ENCODE data around the gene ASTN2.

ASTN2 gene

DNA sequence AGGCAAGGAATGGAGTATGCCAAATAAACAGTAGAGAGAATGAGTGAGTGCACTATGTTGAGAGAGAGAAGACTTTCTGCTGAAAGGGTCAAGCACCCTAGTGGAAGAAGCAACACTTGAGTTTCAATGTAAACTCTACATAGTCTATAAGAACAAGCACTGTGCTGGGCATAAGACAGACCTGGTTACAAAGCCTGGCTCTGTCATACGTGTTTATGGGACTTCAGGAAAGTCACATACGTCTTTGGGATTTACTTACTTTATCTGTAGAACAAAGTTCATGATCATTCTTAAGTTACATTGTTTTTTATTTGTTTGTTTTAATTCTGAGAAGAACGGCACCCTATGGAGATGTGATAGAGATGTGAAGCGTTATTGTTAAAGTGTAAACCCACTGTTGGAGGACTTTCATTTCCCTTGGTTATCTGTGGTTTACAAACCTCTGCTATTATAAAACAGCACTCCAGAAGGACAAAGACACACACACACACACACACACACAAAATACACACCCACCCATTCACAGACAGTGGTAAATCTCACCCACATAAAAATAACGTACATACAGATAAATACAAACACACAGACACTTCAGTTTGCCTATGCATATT, 798.4 kb downstream of the ASTN2 start:
- no peak for DNase-seq (ENCODE audit: low read depth)

DNA sequence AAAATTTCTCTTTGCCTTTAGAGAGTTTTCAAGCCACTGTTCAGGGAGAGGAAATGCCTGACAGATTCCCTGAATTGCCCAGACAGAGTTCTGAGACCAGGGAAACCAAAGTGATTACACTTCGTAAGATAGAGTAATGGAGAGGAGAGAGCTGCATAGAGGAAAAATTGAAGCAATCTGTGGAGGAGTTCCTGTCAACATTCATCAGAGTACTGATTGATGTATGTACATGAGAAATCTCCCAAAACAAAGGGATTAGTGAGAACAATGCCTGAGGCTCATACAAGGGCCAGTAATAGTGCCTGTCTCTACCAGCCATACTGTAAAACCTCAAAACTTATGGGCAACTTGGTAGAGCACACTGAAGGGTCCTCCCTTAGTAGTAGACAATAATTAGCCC, 806.8 kb downstream of the ASTN2 start:
- DNase-seq (ENCODE audit: low read depth) = no peak

DNA sequence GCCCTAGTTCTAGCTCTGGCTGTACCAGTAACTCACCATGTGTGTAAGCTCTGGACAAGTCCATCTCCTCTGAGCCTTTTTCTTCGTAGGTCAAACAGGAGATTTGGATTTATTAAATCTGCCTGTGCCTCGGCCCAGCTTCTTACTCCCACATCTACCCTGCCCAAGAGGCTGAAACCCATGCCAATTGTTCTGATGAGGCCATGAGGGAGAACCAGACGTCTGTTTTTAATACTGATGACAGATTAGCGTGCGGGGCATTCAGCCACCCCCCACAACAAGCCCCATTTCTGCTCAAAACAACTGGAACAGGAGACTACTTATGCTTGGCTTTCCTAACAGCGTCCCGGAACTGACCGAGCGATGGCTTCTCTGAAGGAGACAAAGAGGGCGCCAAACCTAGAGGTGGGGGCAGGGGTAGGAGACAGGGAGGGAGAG, 808.9 kb downstream of the ASTN2 start:
- DNase-seq (ENCODE audit: low read depth) = no peak

DNA sequence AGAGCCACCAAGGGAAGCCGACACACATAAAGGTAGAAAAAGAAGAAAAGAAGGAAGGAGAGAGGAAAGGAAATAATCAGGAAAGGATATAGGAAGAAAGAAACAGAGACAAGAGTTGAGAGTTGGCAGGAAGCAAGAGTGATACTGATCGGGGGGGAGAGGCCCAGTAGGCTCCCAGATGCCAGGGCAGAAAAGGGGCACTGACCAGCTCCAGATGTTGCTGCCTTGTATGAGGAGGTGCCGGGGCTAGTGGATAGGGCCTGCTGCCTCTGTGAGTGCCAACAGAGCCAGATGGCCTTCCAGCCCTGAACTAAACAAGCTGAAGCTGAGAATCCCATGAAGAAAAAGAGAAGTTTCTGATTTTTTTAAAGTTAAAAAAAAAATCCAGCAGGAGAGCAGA, 809.8 kb downstream of the ASTN2 start:
- DNase-seq (ENCODE audit: low read depth) = no peak

DNA sequence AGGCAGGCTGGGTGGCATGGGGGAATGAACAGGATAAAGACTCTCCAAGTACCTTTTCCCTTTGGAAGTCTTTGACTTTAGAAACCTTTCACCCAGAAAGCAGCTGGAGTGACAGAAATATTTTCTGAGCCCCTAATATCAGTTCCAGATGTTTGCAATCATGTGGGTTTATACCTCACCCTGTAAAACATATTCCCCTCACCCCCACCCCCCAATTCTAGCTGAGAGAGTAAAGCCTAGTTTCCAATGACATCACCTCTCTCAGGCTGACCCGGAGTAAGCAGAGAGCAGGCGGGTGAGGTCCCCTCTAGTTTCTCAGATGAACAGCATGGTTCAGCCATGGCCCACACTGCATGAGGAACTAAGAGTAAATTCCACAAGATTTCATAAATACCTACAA, 810.6 kb downstream of the ASTN2 start:
- no peak for DNase-seq (ENCODE audit: low read depth)

DNA sequence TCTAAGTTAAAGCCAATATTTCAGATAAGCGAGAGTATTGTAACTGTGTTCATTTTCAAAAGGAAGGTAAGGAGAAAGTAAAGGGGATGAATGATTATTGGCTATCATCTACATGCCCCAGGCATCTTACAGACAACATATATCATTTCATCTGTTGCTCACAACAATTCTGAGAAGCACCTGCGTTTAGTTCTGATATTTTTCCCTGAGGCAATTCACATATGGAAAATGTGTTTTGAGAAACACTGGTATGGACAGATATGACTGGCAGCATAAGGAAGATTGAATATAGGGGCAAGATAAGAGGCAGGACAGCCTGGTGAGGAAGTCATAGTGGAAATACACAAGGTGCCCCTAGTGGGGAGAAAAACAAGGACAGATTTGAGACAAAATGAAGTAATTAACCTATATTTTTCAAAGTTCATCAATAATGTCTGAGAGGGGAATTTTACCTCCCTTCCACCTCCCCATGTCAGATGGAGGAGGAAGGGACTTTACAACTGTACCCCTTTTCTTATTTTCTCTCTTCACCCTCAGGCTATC, 815.4 kb downstream of the ASTN2 start:
- DNase-seq (ENCODE audit: low read depth) = no peak

DNA sequence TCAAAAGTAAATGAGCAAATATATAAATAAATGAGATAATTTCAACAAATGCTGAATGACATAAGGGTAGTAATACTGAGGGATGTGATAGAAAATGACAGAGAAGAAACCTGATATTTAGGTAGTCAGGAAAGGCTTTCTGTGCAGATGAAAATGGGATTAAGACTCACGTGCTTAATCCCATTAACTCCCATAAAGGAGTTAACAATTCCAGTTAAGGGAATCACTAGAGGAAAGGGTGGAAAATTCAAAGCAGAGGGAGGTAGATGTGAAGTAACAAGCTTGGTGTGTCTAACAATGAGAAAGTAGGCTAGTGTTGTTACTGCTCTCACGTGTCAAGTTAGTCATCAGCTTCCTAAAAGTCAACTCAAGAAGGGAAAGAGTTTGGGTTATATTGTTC, 818.2 kb downstream of the ASTN2 start:
- no peak for DNase-seq (ENCODE audit: low read depth)

DNA sequence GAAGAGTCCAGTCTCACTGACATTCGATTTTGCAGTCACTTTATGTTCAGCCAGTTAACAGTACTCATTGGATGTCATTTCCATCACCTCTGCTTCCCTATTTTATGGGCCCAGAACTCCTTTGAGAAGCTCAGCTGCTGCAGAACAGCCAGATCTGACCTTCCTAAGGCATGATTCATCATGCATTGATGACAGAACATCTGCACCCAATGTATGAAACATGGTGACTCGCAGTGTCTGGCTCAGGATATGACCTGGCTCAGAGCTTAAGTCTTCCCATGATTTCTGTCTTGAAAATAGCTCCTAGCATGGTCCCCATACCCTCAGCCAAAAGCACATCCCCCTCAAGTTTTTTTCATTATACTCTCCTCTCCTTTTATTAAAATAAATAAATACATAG, 820.3 kb downstream of the ASTN2 start:
- no peak for DNase-seq (ENCODE audit: low read depth)

DNA sequence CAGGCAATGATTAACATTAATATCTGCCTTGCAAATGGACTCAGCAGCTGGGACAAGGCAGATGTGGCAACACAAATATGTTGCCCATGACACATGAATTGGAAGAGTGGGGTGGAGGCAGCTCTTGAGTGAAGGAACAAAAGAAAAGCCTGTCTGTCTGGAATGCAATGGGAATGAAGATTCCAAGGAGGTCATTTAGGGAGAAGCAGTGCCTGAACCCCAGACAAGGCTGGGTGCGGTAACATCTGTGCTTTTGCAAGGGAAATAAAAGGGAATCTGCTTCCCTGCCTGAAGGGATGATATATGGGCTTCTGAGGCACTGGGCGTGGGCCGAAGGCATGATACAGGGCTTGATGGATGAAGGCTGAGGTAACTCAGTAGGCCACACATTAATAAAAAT, 821.9 kb downstream of the ASTN2 start:
- no peak for DNase-seq (ENCODE audit: low read depth)

DNA sequence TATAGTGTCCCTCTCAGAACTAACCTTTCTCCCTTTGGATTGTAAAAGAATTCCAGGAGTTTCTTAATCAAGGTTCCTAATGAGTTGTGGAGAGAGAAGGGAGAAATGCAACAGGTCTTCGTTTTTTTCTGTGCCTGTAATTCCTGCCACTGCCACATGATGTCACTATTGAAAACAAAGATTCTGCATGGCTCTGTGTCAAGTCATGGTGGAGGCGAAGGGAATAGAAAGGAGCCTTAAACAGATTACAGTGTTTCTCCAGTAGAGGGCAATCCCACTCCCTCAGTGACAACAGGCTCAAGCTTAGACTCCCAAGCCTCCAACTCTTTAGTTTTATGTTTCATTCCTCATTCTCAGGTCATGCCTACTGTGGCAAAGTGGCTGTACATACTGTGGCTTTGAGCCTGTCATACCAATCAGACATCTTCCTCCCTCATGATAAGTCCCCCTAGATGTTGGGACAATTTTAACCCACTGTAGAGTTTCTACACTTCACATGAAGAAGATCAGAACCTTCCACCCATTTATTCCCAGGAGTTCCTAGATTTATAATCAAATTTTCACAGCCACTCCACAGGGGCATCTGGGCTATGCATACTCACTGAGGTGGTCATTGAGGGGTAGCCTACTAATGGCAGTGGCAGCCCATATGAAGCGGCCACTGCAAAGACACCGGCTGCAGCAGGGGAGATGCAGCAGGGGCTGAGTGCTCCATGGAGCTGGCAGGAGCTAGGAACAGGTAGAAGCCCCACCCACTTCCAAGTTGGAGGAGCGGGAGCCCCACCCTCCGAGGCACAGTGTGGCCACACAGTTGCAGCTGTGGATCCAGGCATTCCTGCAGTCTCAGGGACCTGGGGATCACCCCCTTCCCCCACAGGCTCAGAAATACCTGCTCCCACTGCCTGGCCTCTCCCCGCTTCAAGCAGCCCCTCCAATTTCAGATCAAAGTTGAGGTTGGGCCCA, 825.2 kb downstream of the ASTN2 start:
- DNase-seq (ENCODE audit: low read depth) = no peak

DNA sequence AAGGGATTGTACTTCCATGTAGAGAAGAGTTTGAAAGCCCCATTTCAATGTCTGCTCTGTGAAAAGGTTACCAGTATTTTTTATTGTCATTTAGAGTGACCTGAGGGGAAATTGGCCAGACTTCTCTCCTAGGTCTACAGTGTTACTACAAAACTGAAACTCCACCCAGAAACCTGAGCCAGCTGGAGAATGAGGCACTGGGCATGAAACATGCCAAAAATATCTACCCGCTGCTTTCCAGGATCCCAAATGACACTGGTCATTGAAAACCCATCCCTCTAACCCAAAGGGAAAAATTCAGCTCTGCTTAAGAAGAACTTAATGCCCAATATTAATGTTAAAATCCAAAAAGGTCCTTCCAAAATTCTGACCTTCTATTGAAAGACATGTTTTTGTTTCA, 826.9 kb downstream of the ASTN2 start:
- DNase-seq (ENCODE audit: low read depth) = no peak

DNA sequence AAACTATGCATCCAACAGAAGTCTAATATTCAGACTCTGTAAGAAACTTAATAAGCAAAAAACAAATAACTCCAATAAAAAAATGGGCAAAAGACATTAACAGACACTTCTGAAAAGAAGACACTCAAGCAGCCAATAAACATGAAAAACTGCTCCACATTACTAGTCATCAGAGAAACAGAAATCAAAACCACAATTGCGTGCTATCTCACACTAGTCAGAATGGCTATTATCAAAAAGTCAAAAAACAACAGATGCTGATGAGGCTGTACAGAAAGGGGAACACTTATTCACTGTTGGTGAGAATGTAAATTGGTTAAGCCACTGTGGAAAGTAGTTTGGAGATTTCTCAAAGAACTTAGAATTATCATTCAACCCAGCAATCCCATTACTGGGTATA, 829.0 kb downstream of the ASTN2 start:
- no peak for DNase-seq (ENCODE audit: low read depth)

DNA sequence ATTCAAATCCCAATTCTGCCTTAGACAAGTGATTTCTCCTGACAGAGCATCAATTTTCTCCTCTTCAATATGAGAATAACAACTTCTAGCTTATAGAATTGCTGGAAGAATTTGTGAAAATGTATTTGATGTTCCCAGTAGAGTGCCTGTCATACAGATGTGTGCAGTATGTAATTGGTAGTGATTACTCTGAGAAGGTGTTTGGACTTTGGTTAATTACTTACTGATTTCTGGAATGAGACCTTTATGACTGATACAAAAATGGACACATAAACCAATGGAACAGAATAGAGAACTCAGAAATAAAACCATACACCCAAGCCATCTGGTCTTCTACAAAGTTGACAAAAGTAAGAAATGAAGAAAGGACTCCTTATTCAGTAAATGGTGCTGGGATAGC, 829.7 kb downstream of the ASTN2 start:
- DNase-seq (ENCODE audit: low read depth) = no peak

DNA sequence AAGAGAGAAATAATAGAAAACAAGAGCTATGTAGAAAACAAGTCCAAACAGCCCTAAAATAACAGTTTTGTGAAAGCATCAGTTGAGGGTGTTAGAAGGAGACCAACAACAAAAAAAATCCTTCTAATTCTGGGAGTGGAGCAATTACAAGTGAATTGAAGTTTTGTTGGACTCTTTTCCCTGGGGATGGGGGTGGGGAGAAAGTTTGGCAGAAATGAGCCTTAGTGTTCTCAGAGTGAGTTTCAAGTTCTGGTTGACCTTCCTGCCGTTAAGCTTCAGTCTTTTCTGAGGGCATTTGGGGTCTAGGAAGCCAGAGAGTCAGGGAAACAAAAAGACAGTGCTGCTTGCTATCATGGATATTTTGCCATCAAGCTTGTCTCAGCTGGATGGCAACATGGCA, 834.0 kb downstream of the ASTN2 start:
- DNase-seq (ENCODE audit: low read depth) = no peak

DNA sequence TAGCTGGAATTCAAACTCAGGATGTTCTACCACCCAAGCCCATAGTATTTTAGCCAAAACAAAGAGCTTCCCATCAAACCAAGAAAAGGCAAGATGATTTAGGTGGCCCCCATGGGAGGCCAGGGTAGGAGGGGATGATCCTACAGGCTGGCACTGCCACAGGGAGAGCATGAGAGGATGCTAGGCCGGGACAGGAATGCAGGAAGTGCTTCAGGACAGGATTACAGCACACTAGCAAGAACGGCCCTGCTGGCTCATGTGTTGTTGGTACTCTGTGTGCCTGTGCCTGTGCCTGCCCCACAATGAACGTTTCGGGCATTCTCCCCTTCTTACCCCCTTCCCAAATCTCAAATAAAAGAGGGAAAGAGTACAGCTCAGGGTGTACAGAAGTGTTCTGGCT, 838.5 kb downstream of the ASTN2 start:
- DNase-seq (ENCODE audit: low read depth) = no peak

DNA sequence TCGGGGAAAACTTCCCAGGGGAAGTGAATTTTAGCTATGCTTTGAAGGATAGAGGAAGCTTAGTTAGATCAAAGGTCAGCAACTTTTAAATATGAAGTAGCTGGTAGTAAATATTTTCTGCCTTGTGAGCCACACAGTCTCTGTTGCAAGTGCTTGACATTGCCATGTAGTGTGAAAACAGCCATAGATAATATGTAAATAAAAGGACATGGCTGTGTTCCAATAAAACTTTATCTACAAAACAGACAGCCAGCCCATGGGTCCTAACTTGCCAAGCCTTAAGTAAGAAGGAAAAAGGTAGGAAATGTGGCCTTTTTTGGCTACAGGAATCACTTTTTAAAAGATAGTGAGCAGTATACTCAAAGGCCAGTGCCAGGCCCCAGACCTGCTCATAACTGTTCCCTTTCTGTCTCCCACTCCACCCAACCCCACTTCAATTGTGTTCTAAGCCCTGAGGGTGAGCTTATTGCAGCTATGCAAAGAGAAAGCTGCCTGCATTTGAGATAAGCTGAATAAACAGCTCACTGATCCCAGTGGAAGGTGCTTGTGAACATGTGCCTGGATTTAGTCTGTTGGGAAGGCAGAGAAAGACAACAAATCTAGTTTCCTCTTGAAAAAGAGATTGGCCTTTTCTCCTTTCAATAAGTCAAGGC, 840.7 kb downstream of the ASTN2 start:
- no peak for DNase-seq (ENCODE audit: low read depth)

DNA sequence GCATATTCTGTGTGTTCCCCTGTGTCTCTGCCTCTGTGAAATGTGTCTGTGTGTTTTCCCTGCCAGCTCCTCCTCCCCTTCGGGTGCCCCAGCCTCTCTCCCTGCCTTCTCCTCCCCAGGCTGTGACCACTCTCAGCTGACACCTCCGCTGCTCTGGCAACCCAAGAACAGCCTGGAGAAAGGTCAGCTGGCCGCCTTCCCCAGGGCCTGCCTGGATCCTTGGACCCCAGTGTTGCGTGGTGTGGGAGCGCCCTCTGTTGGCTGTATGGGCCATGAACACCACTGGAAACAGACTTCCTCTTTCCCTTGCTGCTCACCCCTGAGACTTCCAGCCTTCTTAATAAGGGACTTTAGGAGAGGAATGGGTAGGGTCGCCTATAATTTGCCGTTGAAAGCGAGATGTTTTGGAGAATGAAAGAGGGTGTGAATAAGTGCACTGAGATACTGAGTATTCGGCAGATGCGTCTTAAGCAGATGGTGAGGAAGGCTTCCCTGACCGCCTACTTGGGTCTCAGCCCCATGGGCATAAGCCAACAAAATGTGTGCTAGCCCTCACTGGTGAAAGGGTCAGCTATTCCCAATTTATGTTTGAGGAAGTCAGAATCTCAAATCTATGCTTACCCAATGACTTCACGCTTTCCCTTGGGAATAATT, 842.6 kb downstream of the ASTN2 start:
- no peak for DNase-seq (ENCODE audit: low read depth)

DNA sequence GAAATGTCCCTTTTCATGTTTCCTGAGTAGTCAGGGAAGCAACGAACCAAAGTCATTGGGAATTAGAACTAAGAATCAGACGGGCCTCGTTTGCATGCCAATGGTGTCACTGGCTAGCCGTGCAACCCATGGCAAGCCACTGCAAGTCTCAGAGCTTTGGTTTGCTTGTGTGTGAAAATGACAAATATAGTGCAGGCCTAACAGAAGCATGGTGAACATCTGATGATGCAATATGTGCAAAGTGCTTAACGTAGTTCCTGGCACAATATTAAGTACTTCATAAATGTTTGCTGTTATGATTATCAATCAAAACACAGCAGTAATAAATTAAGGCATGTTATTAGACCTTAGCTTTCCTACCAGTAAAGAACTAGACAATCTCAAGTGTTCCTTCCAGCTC, 845.7 kb downstream of the ASTN2 start:
- DNase-seq (ENCODE audit: low read depth) = no peak

DNA sequence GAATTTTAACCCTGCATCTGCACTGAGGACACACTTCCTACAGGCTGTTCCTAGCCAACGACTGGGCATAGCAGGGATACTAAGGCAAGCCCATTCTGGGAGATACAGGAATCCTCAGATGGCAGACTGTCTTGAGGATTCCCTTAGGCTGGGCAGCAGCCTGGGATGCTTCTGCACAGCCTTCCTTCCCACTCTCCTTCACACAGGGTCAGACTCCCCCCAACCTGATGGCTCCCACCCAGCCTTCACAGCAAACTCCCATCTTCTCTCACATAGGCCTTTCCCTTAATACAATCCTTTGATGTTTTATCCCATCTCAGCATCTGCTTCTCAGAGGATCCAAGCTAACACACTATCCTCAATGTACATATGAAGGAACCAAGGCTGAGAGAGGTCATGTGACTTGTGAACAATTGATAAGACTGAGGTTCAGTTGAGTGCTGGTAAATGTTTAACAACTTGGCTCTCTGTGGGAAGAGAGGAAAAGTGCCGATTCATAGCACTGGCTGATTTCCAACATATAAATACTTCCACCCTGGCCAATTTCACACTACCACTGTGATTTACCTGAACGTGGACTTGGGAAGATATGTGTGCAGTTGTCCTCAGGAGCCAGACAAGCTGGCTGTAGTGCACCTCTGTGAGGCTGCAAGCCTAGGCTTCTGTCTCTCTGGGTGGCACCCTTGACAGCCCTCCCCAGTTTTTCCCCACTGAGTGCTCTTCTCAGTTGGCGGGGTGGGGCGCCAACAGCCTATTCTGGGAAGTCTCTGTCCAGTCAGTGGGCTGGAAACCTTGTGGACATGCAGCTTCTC, 848.0 kb downstream of the ASTN2 start:
- no peak for DNase-seq (ENCODE audit: low read depth)

DNA sequence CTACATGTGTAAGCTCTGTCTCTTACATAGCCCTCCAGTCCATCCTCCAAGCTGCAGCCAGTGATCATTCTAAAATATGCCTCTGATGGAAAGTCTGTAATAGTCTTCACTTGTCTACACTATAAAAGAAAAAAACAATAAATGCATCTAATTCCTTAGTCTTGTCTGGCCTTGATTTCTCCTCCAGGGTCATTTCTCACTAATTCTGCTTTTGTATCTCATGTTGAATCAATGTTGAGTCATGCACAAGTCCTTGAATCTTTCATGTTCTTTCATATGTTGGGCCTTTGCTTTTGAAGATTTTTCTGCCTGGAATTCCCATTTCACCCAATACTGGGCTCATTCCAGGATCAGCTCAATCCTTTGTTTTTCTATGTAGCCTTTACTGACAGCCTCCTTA, 848.9 kb downstream of the ASTN2 start:
- DNase-seq (ENCODE audit: low read depth) = no peak

DNA sequence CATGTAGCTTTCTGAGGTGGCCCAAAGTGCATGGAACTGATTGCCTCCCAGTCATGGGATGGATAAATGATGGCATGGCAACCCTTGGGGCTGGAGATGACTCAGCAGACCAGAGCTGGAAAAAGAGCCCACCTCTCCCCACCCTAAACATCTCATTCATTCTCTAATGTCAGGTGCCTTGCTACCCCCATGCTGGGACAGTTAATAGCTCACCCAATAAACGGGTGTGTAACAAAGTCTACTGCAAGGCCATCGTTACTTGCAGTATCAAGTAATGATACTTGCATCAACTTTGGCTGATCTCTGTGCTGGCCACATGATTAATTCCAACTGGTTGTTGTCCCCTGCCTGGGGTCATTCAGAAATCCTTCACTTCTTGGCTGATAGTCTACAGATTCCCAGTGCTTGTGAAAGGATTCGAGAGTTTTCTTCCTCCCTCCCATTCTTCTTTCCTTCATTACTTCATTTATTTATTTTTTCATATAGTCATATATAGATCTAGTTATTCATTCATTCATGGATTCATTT, 850.5 kb downstream of the ASTN2 start:
- DNase-seq (ENCODE audit: low read depth) = no peak

Data from stimulated activated CD8-positive, alpha-beta memory T cell treated with anti-CD3 and anti-CD28 coated beads, Interleukin-12 subunit alpha, Interleukin-12 subunit beta, amount 100 ng/mL, for 4 hours (primary cell).